HEK293 (cell line): ENCODE measurements around the gene PHF23.

ENCODE experiments used
- MYNN ChIP-seq: fragments of 450-650 bp; formaldehyde crosslinking; IDR thresholded peaks from 2 replicates; pipeline ENCODE4 v1.5.1; 2016; ENCODE audit warnings: missing biosample characterization, missing genetic modification characterization, borderline replicate concordance
- ZFHX2 ChIP-seq: fragments of 450-650 bp; formaldehyde crosslinking; conservative IDR thresholded peaks from 2 replicates; pipeline ENCODE4 v1.5.1; 2016; ENCODE audit warnings: missing biosample characterization, missing genetic modification characterization
- ZNF23 ChIP-seq: fragments of 450-650 bp; formaldehyde crosslinking; IDR thresholded peaks from 2 replicates; pipeline ENCODE4 v1.5.1; 2016; ENCODE audit warnings: missing biosample characterization, missing genetic modification characterization, borderline replicate concordance
- ZNF391 ChIP-seq: fragments of 450-650 bp; formaldehyde crosslinking; IDR thresholded peaks from 2 replicates; pipeline ENCODE4 v1.5.1; 2016; ENCODE audit warnings: low read depth, missing biosample characterization, missing genetic modification characterization, borderline replicate concordance
- ZNF548 ChIP-seq: fragments of 450-650 bp; formaldehyde crosslinking; IDR thresholded peaks from 2 replicates; pipeline ENCODE4 v1.5.1; 2016; ENCODE audit warnings: missing biosample characterization, missing genetic modification characterization
- ZNF776 ChIP-seq: fragments of 450-650 bp; formaldehyde crosslinking; IDR thresholded peaks from 2 replicates; pipeline ENCODE4 v1.5.0; 2017; ENCODE audit warnings: missing biosample characterization, missing genetic modification characterization, borderline replicate concordance
- ZNF843 ChIP-seq: fragments of 450-650 bp; formaldehyde crosslinking; IDR thresholded peaks from 2 replicates; pipeline ENCODE4 v1.5.1; 2016; ENCODE audit warnings: missing biosample characterization, missing genetic modification characterization
- TF ChIP-seq, protein P1 (sequence below): fragments of 450-650 bp; formaldehyde crosslinking; IDR thresholded peaks from 2 replicates; pipeline ENCODE4 v1.5.1; 2016; ENCODE audit warnings: missing biosample characterization, missing genetic modification characterization
- TF ChIP-seq, protein P2 (sequence below): fragments of 450-650 bp; formaldehyde crosslinking; IDR thresholded peaks from 2 replicates; pipeline ENCODE4 v1.5.1; 2017; ENCODE audit warnings: missing biosample characterization, missing genetic modification characterization
- TF ChIP-seq, protein P3 (sequence below): fragments of 450-650 bp; formaldehyde crosslinking; IDR thresholded peaks from 2 replicates; pipeline ENCODE4 v1.5.1; 2016; ENCODE audit warnings: missing biosample characterization, missing genetic modification characterization
- TF ChIP-seq, protein P4 (sequence below): fragments of 450-650 bp; formaldehyde crosslinking; IDR thresholded peaks from 2 replicates; pipeline ENCODE4; 2016; ENCODE audit warnings: missing biosample characterization, missing genetic modification characterization
- TF ChIP-seq, protein P5 (sequence below): fragments of 450-650 bp; formaldehyde crosslinking; IDR thresholded peaks from 2 replicates; pipeline ENCODE4 v1.5.1; 2016; ENCODE audit warnings: missing biosample characterization, missing genetic modification characterization

DNA sequence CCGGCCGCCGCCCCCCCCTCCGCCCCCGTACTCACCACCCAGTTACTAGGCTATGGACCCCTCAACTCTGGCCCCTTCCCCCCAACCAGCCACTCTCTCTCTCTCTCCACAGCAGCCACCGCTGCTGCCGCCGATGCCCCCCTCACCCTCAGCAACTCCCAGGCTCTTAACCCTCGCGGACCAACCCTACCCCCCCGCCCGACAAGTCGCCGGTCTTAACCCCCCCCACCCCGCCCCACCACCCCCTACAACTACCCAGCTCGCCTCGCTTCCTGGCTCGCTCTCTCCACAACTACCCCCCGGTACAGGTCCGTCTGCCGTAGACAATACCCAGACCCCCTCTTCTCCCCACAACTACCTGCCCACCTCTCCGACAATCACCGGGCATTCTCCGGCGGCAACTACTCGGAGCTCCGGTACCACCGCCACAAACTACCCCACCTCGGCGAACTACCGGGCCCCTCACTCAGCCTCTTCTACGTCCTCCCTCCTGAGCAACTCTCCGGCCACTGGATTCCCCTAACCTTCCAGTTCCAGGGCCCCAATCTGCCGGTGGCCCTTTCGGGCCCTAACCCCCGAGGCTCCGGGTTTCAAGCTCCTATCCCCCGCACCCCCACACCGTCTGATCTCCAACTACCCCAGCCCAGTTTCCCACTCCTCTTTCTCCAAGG, 702 bp downstream of the PHF23 start:
- TF ChIP-seq, protein P1, sequence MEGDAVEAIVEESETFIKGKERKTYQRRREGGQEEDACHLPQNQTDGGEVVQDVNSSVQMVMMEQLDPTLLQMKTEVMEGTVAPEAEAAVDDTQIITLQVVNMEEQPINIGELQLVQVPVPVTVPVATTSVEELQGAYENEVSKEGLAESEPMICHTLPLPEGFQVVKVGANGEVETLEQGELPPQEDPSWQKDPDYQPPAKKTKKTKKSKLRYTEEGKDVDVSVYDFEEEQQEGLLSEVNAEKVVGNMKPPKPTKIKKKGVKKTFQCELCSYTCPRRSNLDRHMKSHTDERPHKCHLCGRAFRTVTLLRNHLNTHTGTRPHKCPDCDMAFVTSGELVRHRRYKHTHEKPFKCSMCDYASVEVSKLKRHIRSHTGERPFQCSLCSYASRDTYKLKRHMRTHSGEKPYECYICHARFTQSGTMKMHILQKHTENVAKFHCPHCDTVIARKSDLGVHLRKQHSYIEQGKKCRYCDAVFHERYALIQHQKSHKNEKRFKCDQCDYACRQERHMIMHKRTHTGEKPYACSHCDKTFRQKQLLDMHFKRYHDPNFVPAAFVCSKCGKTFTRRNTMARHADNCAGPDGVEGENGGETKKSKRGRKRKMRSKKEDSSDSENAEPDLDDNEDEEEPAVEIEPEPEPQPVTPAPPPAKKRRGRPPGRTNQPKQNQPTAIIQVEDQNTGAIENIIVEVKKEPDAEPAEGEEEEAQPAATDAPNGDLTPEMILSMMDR (tag by site-specific recombination) = no peak
- no peak for TF ChIP-seq ZNF23
- TF ChIP-seq, protein P2, sequence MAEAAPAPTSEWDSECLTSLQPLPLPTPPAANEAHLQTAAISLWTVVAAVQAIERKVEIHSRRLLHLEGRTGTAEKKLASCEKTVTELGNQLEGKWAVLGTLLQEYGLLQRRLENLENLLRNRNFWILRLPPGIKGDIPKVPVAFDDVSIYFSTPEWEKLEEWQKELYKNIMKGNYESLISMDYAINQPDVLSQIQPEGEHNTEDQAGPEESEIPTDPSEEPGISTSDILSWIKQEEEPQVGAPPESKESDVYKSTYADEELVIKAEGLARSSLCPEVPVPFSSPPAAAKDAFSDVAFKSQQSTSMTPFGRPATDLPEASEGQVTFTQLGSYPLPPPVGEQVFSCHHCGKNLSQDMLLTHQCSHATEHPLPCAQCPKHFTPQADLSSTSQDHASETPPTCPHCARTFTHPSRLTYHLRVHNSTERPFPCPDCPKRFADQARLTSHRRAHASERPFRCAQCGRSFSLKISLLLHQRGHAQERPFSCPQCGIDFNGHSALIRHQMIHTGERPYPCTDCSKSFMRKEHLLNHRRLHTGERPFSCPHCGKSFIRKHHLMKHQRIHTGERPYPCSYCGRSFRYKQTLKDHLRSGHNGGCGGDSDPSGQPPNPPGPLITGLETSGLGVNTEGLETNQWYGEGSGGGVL (tag by site-specific recombination) = no peak
- TF ChIP-seq ZNF548 (tag by site-specific recombination) = no peak
- TF ChIP-seq, protein P3, sequence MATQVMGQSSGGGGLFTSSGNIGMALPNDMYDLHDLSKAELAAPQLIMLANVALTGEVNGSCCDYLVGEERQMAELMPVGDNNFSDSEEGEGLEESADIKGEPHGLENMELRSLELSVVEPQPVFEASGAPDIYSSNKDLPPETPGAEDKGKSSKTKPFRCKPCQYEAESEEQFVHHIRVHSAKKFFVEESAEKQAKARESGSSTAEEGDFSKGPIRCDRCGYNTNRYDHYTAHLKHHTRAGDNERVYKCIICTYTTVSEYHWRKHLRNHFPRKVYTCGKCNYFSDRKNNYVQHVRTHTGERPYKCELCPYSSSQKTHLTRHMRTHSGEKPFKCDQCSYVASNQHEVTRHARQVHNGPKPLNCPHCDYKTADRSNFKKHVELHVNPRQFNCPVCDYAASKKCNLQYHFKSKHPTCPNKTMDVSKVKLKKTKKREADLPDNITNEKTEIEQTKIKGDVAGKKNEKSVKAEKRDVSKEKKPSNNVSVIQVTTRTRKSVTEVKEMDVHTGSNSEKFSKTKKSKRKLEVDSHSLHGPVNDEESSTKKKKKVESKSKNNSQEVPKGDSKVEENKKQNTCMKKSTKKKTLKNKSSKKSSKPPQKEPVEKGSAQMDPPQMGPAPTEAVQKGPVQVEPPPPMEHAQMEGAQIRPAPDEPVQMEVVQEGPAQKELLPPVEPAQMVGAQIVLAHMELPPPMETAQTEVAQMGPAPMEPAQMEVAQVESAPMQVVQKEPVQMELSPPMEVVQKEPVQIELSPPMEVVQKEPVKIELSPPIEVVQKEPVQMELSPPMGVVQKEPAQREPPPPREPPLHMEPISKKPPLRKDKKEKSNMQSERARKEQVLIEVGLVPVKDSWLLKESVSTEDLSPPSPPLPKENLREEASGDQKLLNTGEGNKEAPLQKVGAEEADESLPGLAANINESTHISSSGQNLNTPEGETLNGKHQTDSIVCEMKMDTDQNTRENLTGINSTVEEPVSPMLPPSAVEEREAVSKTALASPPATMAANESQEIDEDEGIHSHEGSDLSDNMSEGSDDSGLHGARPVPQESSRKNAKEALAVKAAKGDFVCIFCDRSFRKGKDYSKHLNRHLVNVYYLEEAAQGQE (tag by site-specific recombination) = no peak
- no peak for TF ChIP-seq ZFHX2
- no peak for TF ChIP-seq ZNF776
- TF ChIP-seq, protein P4, sequence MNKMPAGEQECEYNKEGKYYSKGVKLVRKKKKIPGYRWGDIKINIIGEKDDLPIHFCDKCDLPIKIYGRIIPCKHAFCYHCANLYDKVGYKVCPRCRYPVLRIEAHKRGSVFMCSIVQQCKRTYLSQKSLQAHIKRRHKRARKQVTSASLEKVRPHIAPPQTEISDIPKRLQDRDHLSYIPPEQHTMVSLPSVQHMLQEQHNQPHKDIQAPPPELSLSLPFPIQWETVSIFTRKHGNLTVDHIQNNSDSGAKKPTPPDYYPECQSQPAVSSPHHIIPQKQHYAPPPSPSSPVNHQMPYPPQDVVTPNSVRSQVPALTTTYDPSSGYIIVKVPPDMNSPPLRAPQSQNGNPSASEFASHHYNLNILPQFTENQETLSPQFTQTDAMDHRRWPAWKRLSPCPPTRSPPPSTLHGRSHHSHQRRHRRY = no peak
- no peak for TF ChIP-seq MYNN
- TF ChIP-seq ZNF843 = no peak
- no peak for TF ChIP-seq ZNF391 (tag by site-specific recombination)
- TF ChIP-seq, protein P5, sequence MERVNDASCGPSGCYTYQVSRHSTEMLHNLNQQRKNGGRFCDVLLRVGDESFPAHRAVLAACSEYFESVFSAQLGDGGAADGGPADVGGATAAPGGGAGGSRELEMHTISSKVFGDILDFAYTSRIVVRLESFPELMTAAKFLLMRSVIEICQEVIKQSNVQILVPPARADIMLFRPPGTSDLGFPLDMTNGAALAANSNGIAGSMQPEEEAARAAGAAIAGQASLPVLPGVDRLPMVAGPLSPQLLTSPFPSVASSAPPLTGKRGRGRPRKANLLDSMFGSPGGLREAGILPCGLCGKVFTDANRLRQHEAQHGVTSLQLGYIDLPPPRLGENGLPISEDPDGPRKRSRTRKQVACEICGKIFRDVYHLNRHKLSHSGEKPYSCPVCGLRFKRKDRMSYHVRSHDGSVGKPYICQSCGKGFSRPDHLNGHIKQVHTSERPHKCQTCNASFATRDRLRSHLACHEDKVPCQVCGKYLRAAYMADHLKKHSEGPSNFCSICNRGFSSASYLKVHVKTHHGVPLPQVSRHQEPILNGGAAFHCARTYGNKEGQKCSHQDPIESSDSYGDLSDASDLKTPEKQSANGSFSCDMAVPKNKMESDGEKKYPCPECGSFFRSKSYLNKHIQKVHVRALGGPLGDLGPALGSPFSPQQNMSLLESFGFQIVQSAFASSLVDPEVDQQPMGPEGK (tag by site-specific recombination) = no peak
